H9 (cell line): Measurements from ENCODE around the gene NCKAP5L. TPM values are rescaled to one million over a fixed set of nuclear protein-coding genes. Genes with fewer than 3 reads are reported as not detected.

ENCODE experiments used
- DNase-seq: peaks from one replicate; pipeline ENCODE4 v3.0.0-alpha.2; 2017
- H2AFZ ChIP-seq: one replicate; pipeline ENCODE4 v1.6.1; 2013; ENCODE audit warnings: mild to moderate bottlenecking, low read length, control low read depth, moderate library complexity
- H2AK5ac ChIP-seq: 2 replicates; pipeline ENCODE4 v1.6.1; 2013; ENCODE audit warnings: low read length, control low read depth, mixed read lengths; ENCODE audit not compliant: insufficient read length
- H2BK120ac ChIP-seq: one replicate; pipeline ENCODE4 v1.6.1; 2013; ENCODE audit warnings: low read depth, mild to moderate bottlenecking, low read length, control low read depth, inconsistent platforms; ENCODE audit not compliant: poor library complexity, severe bottlenecking
- H2BK12ac ChIP-seq: 2 replicates; pipeline ENCODE4 v1.6.1; 2013; ENCODE audit warnings: low read length, control low read depth, mixed read lengths, low read depth; ENCODE audit not compliant: insufficient read length
- H2BK15ac ChIP-seq: 2 replicates; pipeline ENCODE4 v1.6.1; 2013; ENCODE audit warnings: low read depth, low read length, control low read depth
- H2BK20ac ChIP-seq: one replicate; pipeline ENCODE4 v1.6.1; 2013; ENCODE audit warnings: low read depth, mild to moderate bottlenecking, low read length, control low read depth, inconsistent platforms; ENCODE audit not compliant: poor library complexity, severe bottlenecking
- H2BK5ac ChIP-seq: 2 replicates; pipeline ENCODE4 v1.6.1; 2013; ENCODE audit warnings: low read length, control low read depth, mixed read lengths; ENCODE audit not compliant: insufficient read length
- H3K14ac ChIP-seq: 2 replicates; pipeline ENCODE4 v1.6.1; 2013; ENCODE audit warnings: low read length, control low read depth; ENCODE audit not compliant: insufficient read depth
- H3K18ac ChIP-seq: 2 replicates; pipeline ENCODE4 v1.6.1; 2013; ENCODE audit warnings: low read depth, mild to moderate bottlenecking, mixed read lengths, low read length, control low read depth; ENCODE audit not compliant: insufficient read length
- H3K23ac ChIP-seq: 2 replicates; pipeline ENCODE4 v1.6.1; 2013; ENCODE audit warnings: low read length, control low read depth, mixed read lengths, low read depth; ENCODE audit not compliant: insufficient read length
- H3K23me2 ChIP-seq: 2 replicates; pipeline ENCODE4 v1.6.1; 2013; ENCODE audit warnings: low read depth, mild to moderate bottlenecking, mixed read lengths, low read length, control low read depth; ENCODE audit not compliant: insufficient read length, poor library complexity, severe bottlenecking
- H3K27ac ChIP-seq: 2 replicates; pipeline ENCODE4 v1.5.1; 2013; ENCODE audit warnings: low read length, control low read depth, mixed read lengths, low read depth; ENCODE audit not compliant: insufficient read length
- H3K27me3 ChIP-seq: 2 replicates; pipeline ENCODE4 v1.6.1; 2013; ENCODE audit warnings: low read length, control low read depth, inconsistent platforms; ENCODE audit not compliant: insufficient read depth
- H3K4ac ChIP-seq: 2 replicates; pipeline ENCODE4 v1.6.1; 2013; ENCODE audit warnings: low read depth, mild to moderate bottlenecking, control low read depth, inconsistent platforms, low read length, moderate library complexity
- H3K4me1 ChIP-seq: 2 replicates; pipeline ENCODE4 v1.6.1; 2013; ENCODE audit warnings: low read length, control low read depth, inconsistent platforms; ENCODE audit not compliant: insufficient read depth
- H3K4me2 ChIP-seq: 2 replicates; pipeline ENCODE4 v1.6.1; 2013; ENCODE audit warnings: low read length, control low read depth, mixed read lengths; ENCODE audit not compliant: insufficient read length, insufficient read depth
- H3K56ac ChIP-seq: 2 replicates; pipeline ENCODE4 v1.6.1; 2013; ENCODE audit warnings: low read depth, mild to moderate bottlenecking, mixed read lengths, low read length, control low read depth; ENCODE audit not compliant: insufficient read length
- H3K79me1 ChIP-seq: 2 replicates; pipeline ENCODE4 v1.6.1; 2013; ENCODE audit warnings: low read depth, mild to moderate bottlenecking, moderate library complexity, low read length, control low read depth, inconsistent platforms; ENCODE audit not compliant: insufficient read depth, poor library complexity, severe bottlenecking
- H3K79me2 ChIP-seq: 2 replicates; pipeline ENCODE4 v1.6.1; 2013; ENCODE audit warnings: low read length, control low read depth, inconsistent platforms; ENCODE audit not compliant: insufficient read depth
- H3K9ac ChIP-seq: 2 replicates; pipeline ENCODE4 v1.6.1; 2013; ENCODE audit warnings: low read length, control low read depth, mixed read lengths; ENCODE audit not compliant: insufficient read length; ENCODE audit errors: extremely low read depth
- H3K9me3 ChIP-seq: one replicate; pipeline ENCODE4 v1.6.1; 2013; ENCODE audit warnings: low read depth, low read length, inconsistent platforms; ENCODE audit not compliant: control insufficient read depth
- H3T11ph ChIP-seq: one replicate; pipeline ENCODE4 v1.6.1; 2013; ENCODE audit warnings: mild to moderate bottlenecking, low read length, control low read depth, inconsistent platforms
- H4K20me1 ChIP-seq: one replicate; pipeline ENCODE4 v1.6.1; 2013; ENCODE audit not compliant: control insufficient read depth, insufficient read length, insufficient read depth
- H4K5ac ChIP-seq: 2 replicates; pipeline ENCODE4 v1.6.1; 2013; ENCODE audit warnings: low read depth, mild to moderate bottlenecking, mixed read lengths, low read length, control low read depth; ENCODE audit not compliant: insufficient read length
- H4K8ac ChIP-seq: replicated peaks from 2 replicates; pipeline ENCODE4 v1.6.1; 2013; ENCODE audit warnings: low read length, control low read depth, mixed read lengths, low read depth; ENCODE audit not compliant: insufficient read length
- H4K91ac ChIP-seq: 2 replicates; pipeline ENCODE4 v1.6.1; 2013; ENCODE audit warnings: low read depth, mild to moderate bottlenecking, moderate library complexity, mixed read lengths, low read length, control low read depth; ENCODE audit not compliant: insufficient read length
- H3K27ac Mint-ChIP-seq, 3 experiments: 2 replicates in 2 of 3; 3 replicates in 1 of 3; pipeline ENCODE4 v1.8.0; 2020 to 2021; ENCODE audit warnings: mixed read lengths in 3 of 3, mild to moderate bottlenecking in 1 of 3, moderate library complexity in 1 of 3
- H3K27me3 Mint-ChIP-seq: 2 replicates; pipeline ENCODE4 v1.8.0; 2021; ENCODE audit warnings: low read depth, mild to moderate bottlenecking, moderate library complexity, mixed read lengths
- H3K36me3 Mint-ChIP-seq, 3 experiments: 2 replicates in 2 of 3; 3 replicates in 1 of 3; pipeline ENCODE4 v1.8.0; 2020 to 2021; ENCODE audit warnings: low read depth in 3 of 3, mixed read lengths in 3 of 3; ENCODE audit not compliant: insufficient read depth in 1 of 3
- H3K4me1 Mint-ChIP-seq, 2 experiments: 2 replicates each; pipeline ENCODE4 v1.8.0; 2020; ENCODE audit warnings: mixed read lengths in 2 of 2
- H3K4me3 Mint-ChIP-seq, 2 experiments: 2 replicates in 1 of 2; 3 replicates in 1 of 2; pipeline ENCODE4 v1.8.0; 2020 to 2021; ENCODE audit warnings: mild to moderate bottlenecking in 2 of 2, mixed read lengths in 2 of 2, moderate library complexity in 1 of 2
- H3K9me3 Mint-ChIP-seq, 2 experiments: 2 replicates in 1 of 2; 3 replicates in 1 of 2; pipeline ENCODE4 v1.8.0; 2020; ENCODE audit warnings: mild to moderate bottlenecking in 2 of 2, mixed read lengths in 2 of 2, moderate library complexity in 1 of 2
- CTCF ChIP-seq: fragments of 200-600 bp; sonication (generic); conservative IDR thresholded peaks from 3 replicates; pipeline ENCODE4 v1.8.0; 2021; ENCODE audit warnings: antibody characterized with exemption, mild to moderate bottlenecking
- WGBS: extraction: QIAGEN DNeasy Blood & Tissue Kit; methylation state at CpG from one replicate; pipeline ENCODE4 v1.1.7; 2013; ENCODE audit warnings: missing lambda C conversion rate, low lambda C conversion rate, mixed read lengths; ENCODE audit not compliant: insufficient read length; ENCODE audit errors: extremely low coverage; 5-methylcytosine and 5-hydroxymethylcytosine counted together
- total RNA-seq: library from RNA; stranded (reverse); gene quantifications from 2 replicates; pipeline ENCODE4 v1.2.1, GENCODE V29; 2021

The NCKAP5L gene
- total RNA-seq, 1 experiment from 2014 or later: 27.7 TPM

- Histone ChIP-seq H2AK5ac (no peak overlapping the region), H3K4me1 (no peaks in the 10 kb centered on the region), H4K20me1 (no peaks in the 10 kb centered on the region), H3K9ac (no peak overlapping the region), H3K27ac (no peak overlapping the region), H4K91ac (no peak overlapping the region), H4K5ac (no peak overlapping the region), H3K18ac (no peak overlapping the region), H3K27me3 (no peaks in the 10 kb centered on the region), H2BK20ac (no peak overlapping the region), H3T11ph (no peak overlapping the region), H3K9me3 (no peaks in the 10 kb centered on the region), H3K23me2 (no peaks in the 10 kb centered on the region), H2BK120ac (no peak overlapping the region), H3K4me2 (no peak overlapping the region), H3K56ac (no peak overlapping the region), H2BK5ac (no peak overlapping the region), H3K23ac (no peak overlapping the region), H4K8ac (no peak overlapping the region), H2BK12ac (no peak overlapping the region), H3K79me2 (no peaks in the 10 kb centered on the region), H2AFZ (no peak overlapping the region), H3K4ac (no peak overlapping the region), H3K79me1 (no peaks in the 10 kb centered on the region), H3K14ac (no peak overlapping the region), H2BK15ac (no peak overlapping the region)
- peak; percentile 21 for DNase-seq
- Mint-ChIP-seq H3K4me1 (peaks cover 12 to 15% of the 10 kb centered on the region in 2 experiments), H3K4me3 (no peak overlapping the region), H3K9me3 (no peaks in the 10 kb centered on the region), H3K27ac (no peak overlapping the region; a peak in 1 of 7 replicates), H3K27me3 (peaks cover 6% of the 10 kb centered on the region), H3K36me3 (no peaks in the 10 kb centered on the region)
- no CpG with 5 or more reads among the region's 11 CpGs for WGBS
- TF ChIP-seq CTCF: no peak
Observed at GRCh38 chr12:49870501-49871262, 42.5 kb upstream of the NCKAP5L start.
